SH-SY5Y (cell line): ENCODE data around the gene SLC25A20.

Experiments
- GATA2 ChIP-seq: IDR thresholded peaks from 2 replicates; pipeline ENCODE4 v1.6.1; 2011; ENCODE audit warnings: mild to moderate bottlenecking, low read depth, low read length
- GATA3 ChIP-seq: IDR thresholded peaks from 2 replicates; pipeline ENCODE4 v1.6.1; 2011; ENCODE audit warnings: low read depth, mild to moderate bottlenecking, low read length, moderate library complexity

GRCh38 chr3:48863122-48863521, 35.6 kb downstream of the SLC25A20 start:
- TF ChIP-seq GATA2 (no peak), GATA3 (no peak)
